VCaP (cell line): ENCODE measurements around the gene DUSP21.

ENCODE experiments used
- H3K27ac ChIP-seq: fragments of 450-650 bp; 2 replicates; pipeline ENCODE4 v1.5.1; 2017
- TF ChIP-seq, protein P1 (sequence below): fragments of 450-650 bp; conservative IDR thresholded peaks from 2 replicates; pipeline ENCODE4 v1.5.1; 2017; ENCODE audit warnings: mild to moderate bottlenecking, moderate library complexity

DUSP21 gene

DNA sequence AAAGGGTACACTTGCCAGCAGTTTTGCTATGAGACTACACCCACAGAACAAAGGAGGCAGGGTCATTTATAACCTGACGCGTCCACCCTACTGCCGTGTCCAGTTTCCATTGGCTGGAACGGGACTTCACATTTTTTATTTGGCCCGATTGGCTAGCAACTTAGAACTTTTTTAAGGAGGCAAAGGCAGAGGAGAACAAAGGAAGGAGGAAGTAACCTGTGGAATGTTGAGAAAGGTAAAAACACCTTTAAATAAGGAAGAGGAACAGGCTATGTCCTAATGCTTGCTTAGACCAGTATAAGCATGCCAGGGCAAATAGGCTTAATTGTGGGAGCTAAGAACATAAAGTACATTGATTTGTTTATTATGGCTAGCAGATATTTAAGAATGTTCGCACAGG is 47.8 kb downstream of the DUSP21 start:
- peak overlapping the region; percentile 57 for H3K27ac ChIP-seq
- TF ChIP-seq, protein P1, sequence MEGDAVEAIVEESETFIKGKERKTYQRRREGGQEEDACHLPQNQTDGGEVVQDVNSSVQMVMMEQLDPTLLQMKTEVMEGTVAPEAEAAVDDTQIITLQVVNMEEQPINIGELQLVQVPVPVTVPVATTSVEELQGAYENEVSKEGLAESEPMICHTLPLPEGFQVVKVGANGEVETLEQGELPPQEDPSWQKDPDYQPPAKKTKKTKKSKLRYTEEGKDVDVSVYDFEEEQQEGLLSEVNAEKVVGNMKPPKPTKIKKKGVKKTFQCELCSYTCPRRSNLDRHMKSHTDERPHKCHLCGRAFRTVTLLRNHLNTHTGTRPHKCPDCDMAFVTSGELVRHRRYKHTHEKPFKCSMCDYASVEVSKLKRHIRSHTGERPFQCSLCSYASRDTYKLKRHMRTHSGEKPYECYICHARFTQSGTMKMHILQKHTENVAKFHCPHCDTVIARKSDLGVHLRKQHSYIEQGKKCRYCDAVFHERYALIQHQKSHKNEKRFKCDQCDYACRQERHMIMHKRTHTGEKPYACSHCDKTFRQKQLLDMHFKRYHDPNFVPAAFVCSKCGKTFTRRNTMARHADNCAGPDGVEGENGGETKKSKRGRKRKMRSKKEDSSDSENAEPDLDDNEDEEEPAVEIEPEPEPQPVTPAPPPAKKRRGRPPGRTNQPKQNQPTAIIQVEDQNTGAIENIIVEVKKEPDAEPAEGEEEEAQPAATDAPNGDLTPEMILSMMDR: no peak
